ENCODE data around the gene NEMP1.

The NEMP1 gene

DNA sequence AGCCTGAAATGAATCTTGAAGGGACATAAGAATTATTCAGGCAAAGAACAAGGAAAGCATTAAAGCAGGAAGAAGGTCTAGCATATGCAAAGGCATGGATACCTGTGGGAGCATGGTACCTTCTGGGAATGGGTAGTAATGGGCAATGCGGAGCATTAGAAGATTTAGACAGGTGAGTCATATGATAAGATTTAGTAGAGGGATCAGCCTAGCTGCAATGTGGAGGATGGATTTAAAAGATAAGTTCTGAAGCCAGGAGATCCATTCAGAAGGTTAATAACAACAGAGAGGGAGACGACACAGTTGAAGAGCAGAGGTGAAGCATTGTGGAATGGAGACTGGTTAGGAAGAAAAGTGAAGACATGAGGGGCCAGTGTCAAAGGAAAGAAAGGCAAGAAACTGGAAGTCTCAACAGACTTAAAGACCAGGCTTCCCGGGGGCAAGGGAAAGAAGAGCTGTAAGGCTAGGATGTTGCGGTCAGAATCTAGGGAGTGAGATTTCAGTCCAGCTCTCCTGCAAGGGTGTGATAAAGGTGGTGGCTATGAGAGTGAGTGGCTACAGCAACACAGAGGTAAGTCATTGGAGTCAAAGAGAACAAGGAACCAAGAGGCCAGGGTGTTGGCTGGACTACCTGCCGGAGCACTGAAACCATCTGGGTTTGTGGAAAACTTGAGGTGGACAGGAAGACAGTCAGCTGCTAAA, 38.1 kb upstream of the NEMP1 start:
- TF ChIP-seq, protein P1, sequence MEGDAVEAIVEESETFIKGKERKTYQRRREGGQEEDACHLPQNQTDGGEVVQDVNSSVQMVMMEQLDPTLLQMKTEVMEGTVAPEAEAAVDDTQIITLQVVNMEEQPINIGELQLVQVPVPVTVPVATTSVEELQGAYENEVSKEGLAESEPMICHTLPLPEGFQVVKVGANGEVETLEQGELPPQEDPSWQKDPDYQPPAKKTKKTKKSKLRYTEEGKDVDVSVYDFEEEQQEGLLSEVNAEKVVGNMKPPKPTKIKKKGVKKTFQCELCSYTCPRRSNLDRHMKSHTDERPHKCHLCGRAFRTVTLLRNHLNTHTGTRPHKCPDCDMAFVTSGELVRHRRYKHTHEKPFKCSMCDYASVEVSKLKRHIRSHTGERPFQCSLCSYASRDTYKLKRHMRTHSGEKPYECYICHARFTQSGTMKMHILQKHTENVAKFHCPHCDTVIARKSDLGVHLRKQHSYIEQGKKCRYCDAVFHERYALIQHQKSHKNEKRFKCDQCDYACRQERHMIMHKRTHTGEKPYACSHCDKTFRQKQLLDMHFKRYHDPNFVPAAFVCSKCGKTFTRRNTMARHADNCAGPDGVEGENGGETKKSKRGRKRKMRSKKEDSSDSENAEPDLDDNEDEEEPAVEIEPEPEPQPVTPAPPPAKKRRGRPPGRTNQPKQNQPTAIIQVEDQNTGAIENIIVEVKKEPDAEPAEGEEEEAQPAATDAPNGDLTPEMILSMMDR (IDR thresholded peaks at IDR 0.05; ENCODE audit: borderline replicate concordance, extremely low read depth, low read length, poor library complexity, severe bottlenecking): no peak
- TF ChIP-seq EZH2 (IDR thresholded peaks at IDR 0.05; ENCODE audit: borderline replicate concordance, low read depth, low read length, severe bottlenecking): no peak
- no peak overlapping the region for H3K4me2 ChIP-seq (ENCODE audit: insufficient read depth, low read length)
- no peak for ATAC-seq (ENCODE audit: insufficient read depth, low read depth)

DNA sequence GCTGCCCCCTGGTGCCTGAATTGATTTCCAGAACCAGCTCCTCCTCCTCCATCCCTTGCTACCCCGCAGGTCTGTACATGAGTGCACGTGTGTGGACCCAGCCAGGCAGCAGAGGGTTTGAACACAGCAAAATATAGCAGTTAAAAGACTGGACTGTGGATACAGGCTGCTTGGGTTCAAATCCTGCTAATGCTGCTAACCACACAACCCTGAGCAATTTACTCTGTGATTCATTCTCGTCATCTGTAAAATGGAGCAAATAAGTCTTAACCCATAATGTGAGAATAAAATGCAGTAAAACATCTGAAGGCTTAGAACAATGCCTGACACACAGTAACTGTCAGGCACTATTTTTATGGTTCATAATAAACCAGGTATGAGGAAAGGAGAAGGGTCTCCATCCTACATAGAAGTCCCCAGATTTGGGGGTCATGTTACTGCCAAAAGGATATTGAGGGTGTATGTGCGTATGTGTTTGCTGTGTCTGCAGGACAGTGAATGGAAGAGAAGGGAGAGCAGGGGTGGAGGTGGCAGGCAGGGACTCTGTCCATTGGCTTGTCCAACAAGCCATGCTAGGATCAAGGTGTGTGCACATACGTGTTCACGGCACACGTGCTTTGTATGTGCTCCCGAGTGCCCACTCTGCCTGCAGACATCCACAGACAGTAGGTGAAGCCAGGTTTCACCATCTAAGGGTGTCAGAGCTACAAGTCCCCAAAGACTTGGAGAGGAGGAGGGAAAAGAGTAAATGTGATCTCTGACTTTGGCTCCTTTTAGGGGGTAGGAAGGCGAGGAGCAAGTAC, 34.1 kb upstream of the NEMP1 start:
- DNase-seq (no peak), ATAC-seq (ENCODE audit: insufficient read depth, low read depth) (no peak)
- H3K4me2 ChIP-seq (ENCODE audit: insufficient read depth, low read length): peak overlapping the region; percentile 99
- peaks cover 1% of the 10 kb centered on the region; the same call in 1 of the 2 replicates for H4K20me1 ChIP-seq (ENCODE audit: insufficient read depth, low read length)
- peak overlapping the region; percentile 93 for H3K27ac ChIP-seq (ENCODE audit: low read length)
- peak overlapping the region in 1 of 2 experiments; percentile 90; a peak in 2 of 4 replicates for H3K4me3 ChIP-seq (ENCODE audit: low read depth in 1 of 2, low read length in 2 of 2)
- H3K79me2 ChIP-seq (ENCODE audit: insufficient read depth, low read length): peaks cover 19% of the 10 kb centered on the region
- no peaks in the 10 kb centered on the region for H3K9me3 ChIP-seq (ENCODE audit: insufficient read depth, low read length, severe bottlenecking)
- no peaks in the 10 kb centered on the region for H3K27me3 ChIP-seq (ENCODE audit: insufficient read depth, low read length, poor library complexity)
- H3K36me3 ChIP-seq (ENCODE audit: insufficient read depth, low read length): no peaks in the 10 kb centered on the region
- H2AFZ ChIP-seq (ENCODE audit: low read depth, low read length): peak overlapping the region; percentile 89; the same call in 1 of the 2 replicates
- peak overlapping the region; percentile 78 for H3K9ac ChIP-seq (ENCODE audit: low read depth, low read length)
- H3K4me1 ChIP-seq (ENCODE audit: insufficient read depth, low read length): peaks cover 37% of the 10 kb centered on the region
- no peak for TF ChIP-seq EZH2 (IDR thresholded peaks at IDR 0.05; ENCODE audit: borderline replicate concordance, low read depth, low read length, severe bottlenecking)
- TF ChIP-seq, protein P1 (IDR thresholded peaks at IDR 0.05; ENCODE audit: borderline replicate concordance, extremely low read depth, low read length, poor library complexity, severe bottlenecking): peak; percentile 100

More for the DNA sequence above, 38.1 kb upstream of the NEMP1 start:
- no peaks in the 10 kb centered on the region for H3K27me3 ChIP-seq (ENCODE audit: insufficient read depth, low read length, poor library complexity)
- no peaks in the 10 kb centered on the region for H3K9me3 ChIP-seq (ENCODE audit: insufficient read depth, low read length, severe bottlenecking)
- no peak overlapping the region for H3K27ac ChIP-seq (ENCODE audit: low read length)
- H3K36me3 ChIP-seq (ENCODE audit: insufficient read depth, low read length): no peaks in the 10 kb centered on the region
- H4K20me1 ChIP-seq (ENCODE audit: insufficient read depth, low read length): no peaks in the 10 kb centered on the region
- H3K4me1 ChIP-seq (ENCODE audit: insufficient read depth, low read length): peaks cover 15% of the 10 kb centered on the region
- no peak overlapping the region for H2AFZ ChIP-seq (ENCODE audit: low read depth, low read length)
- H3K9ac ChIP-seq (ENCODE audit: low read depth, low read length): no peak overlapping the region
- no peak for DNase-seq
- no peak overlapping the region for H3K4me3 ChIP-seq (ENCODE audit: low read depth in 1 of 2, low read length in 2 of 2)
- no peaks in the 10 kb centered on the region for H3K79me2 ChIP-seq (ENCODE audit: insufficient read depth, low read length)

DNA sequence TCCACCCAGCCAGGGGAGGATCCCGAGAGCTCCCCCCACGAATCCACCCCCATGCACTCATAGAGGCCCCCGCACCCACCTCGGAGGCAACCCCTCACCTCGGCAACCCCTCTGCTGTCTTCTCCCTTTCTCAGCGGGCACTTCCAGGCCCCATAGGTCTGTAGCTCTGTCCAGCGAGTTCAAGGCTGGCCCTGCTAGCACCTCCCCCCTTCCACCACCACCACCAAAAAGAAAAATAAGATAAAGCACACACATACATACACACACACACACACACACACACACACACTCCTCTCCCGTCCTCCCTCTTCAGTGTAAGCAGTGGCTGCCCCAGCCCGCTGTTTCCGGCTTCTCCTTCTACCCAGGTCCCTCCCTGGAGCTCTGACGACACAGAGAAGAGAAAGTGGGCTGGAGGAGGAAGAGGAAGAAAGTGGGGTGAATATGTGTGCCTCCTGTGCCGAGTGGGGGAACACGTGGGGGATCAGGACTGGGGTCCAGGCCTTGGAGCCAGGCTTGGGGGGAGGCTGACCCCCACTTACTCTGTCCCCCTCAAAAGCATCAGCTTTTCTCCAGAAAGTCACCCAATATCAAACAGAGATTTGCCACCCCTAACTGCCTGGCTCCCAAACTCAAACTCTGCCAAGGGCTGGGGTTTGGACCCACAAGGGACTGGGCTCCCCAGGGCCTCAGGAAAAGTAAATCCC, 32.6 kb upstream of the NEMP1 start, which contains the start of gene STAT6:
TSS of gene STAT6 (minus strand) at position 332 of the 704 bp plus-strand sequence. CDS start 3,084 bp downstream, outside the sequence.
- H3K9me3 ChIP-seq (ENCODE audit: insufficient read depth, low read length, severe bottlenecking): no peaks in the 10 kb centered on the region
- TF ChIP-seq, protein P1 (IDR thresholded peaks at IDR 0.05; ENCODE audit: borderline replicate concordance, extremely low read depth, low read length, poor library complexity, severe bottlenecking): no peak
- no peak for TF ChIP-seq EZH2 (IDR thresholded peaks at IDR 0.05; ENCODE audit: borderline replicate concordance, low read depth, low read length, severe bottlenecking)
- H3K27ac ChIP-seq (ENCODE audit: low read length): peak within 1 kb of the TSS; percentile 93
- H3K4me1 ChIP-seq (ENCODE audit: insufficient read depth, low read length): peaks cover 37% of the 10 kb centered on the region
- DNase-seq: peak; percentile 90
- peak within 1 kb of the TSS; percentile 78 for H3K9ac ChIP-seq (ENCODE audit: low read depth, low read length)
- peaks cover 4% of the 10 kb centered on the region; the same call in 1 of the 2 replicates for H4K20me1 ChIP-seq (ENCODE audit: insufficient read depth, low read length)
- H3K4me3 ChIP-seq (ENCODE audit: low read depth in 1 of 2, low read length in 2 of 2): peak within 1 kb of the TSS; percentile 57 to 90; a peak in 3 of 4 replicates
- H3K79me2 ChIP-seq (ENCODE audit: insufficient read depth, low read length): peaks cover 19% of the 10 kb centered on the region
- H3K4me2 ChIP-seq (ENCODE audit: insufficient read depth, low read length): peak within 1 kb of the TSS; percentile 99
- H3K36me3 ChIP-seq (ENCODE audit: insufficient read depth, low read length): peaks cover 11% of the 10 kb centered on the region
- ATAC-seq (ENCODE audit: insufficient read depth, low read depth): peak; percentile 81
- no peaks in the 10 kb centered on the region for H3K27me3 ChIP-seq (ENCODE audit: insufficient read depth, low read length, poor library complexity)
- peak within 1 kb of the TSS; percentile 89 for H2AFZ ChIP-seq (ENCODE audit: low read depth, low read length)

All from DND-41 (cell line).